HCT116 (cell line): ENCODE results near the gene CHKA. TPM values are rescaled to one million over a fixed set of nuclear protein-coding genes. Genes with fewer than 3 reads are reported as not detected.

Source experiments
- ATAC-seq: fragments of 200-7000 bp; cut with Tn5 transposase; 2 replicates; pipeline ENCODE4 v1.9.1; 2020; ENCODE audit warnings: mild to moderate bottlenecking, moderate library complexity
- BruUV-seq: library from RNA; stranded (reverse); fragments of 400-500 nt; replicated peaks from 2 replicates; lab custom pipeline; 2021; lab: Mats Ljungman, UMichigan
- CTCF ChIA-PET: fragments of 300-600 bp; sonication (Branson Sonifier 250); formaldehyde crosslinking; loops from one replicate; lab custom pipeline; 2021; ENCODE audit warnings: antibody characterized with exemption; lab: Charles Lee
- POLR2A ChIA-PET: fragments of 300-600, 350-600 bp; sonication (Branson Sonifier 250); formaldehyde crosslinking; loops from one replicate; lab custom pipeline; 2021; ENCODE audit warnings: antibody characterized with exemption; lab: Charles Lee
- RAD21 ChIA-PET, 2 experiments: fragments of 300-600 bp; sonication (Branson Sonifier 250); formaldehyde crosslinking; loops; one replicate each; lab custom pipeline; 2023; ENCODE audit warnings: low total read pairs in 2 of 2; ENCODE audit not compliant: uncharacterized antibody in 2 of 2, unreplicated experiment in 2 of 2, low non-redundant PET in 1 of 2; lab: Charles Lee
- DNase-seq: peaks from one replicate; pipeline ENCODE4 v3.0.0-alpha.2; 2010; ENCODE audit warnings: low read depth, low spot score
- H2AFZ ChIP-seq: fragments of 200-600 bp; shearing (Covaris generic), sonication (generic); 2 replicates; pipeline ENCODE4 v1.6.1; 2017; ENCODE audit warnings: low read depth, mixed run types, mixed read lengths, antibody characterized with exemption, low read length; ENCODE audit not compliant: poor library complexity, severe bottlenecking
- H3K27ac ChIP-seq: 2 replicates; pipeline ENCODE4 v1.5.1; 2012; ENCODE audit warnings: low read depth, low read length
- H3K27me3 ChIP-seq: fragments of 200-600 bp; sonication (generic); 2 replicates; pipeline ENCODE4 v1.6.1; 2016; ENCODE audit warnings: mixed run types, low read length, mixed read lengths; ENCODE audit not compliant: insufficient read depth
- H3K36me3 ChIP-seq, 2 experiments: fragments of 200-500 bp in 1 of 2; fragments of 200-600 bp in 1 of 2; sonication (Bioruptor generic) in 1 of 2; sonication (generic) in 1 of 2; 2 replicates each; pipeline versions ENCODE4 v1.5.1 to v1.6.1; 2014 to 2016; ENCODE audit warnings: low read length in 2 of 2, inconsistent platforms in 1 of 2, mixed read lengths in 1 of 2, mixed run types in 1 of 2; ENCODE audit not compliant: insufficient read depth in 2 of 2, control insufficient read depth in 1 of 2
- H3K4me1 ChIP-seq, 2 experiments: fragments of 200-600 bp in 1 of 2; sonication (generic) in 1 of 2; 2 replicates each; pipeline versions ENCODE4 v1.5.1 to v1.6.1; 2012 to 2017; ENCODE audit warnings: low read length in 2 of 2, inconsistent platforms in 1 of 2, mild to moderate bottlenecking in 1 of 2, mixed read lengths in 1 of 2, mixed run types in 1 of 2, moderate library complexity in 1 of 2; ENCODE audit not compliant: insufficient read depth in 2 of 2, control insufficient read depth in 1 of 2
- H3K4me2 ChIP-seq: fragments of 200-600 bp; sonication (generic); 2 replicates; pipeline ENCODE4 v1.6.1; 2017; ENCODE audit warnings: mixed run types, low read length, mixed read lengths
- H3K4me3 ChIP-seq, 2 experiments: fragments of 200-600 bp in 1 of 2; sonication (generic) in 1 of 2; replicated peaks in 1 of 2; 2 replicates each; pipeline ENCODE4 v1.5.1; 2011 to 2016; ENCODE audit warnings: low read length in 2 of 2, control low read depth in 1 of 2, low read depth in 1 of 2, mild to moderate bottlenecking in 1 of 2, mixed read lengths in 1 of 2, mixed run types in 1 of 2
- H3K79me2 ChIP-seq: fragments of 200-600 bp; sonication (generic); 2 replicates; pipeline ENCODE4 v1.6.1; 2017; ENCODE audit warnings: mild to moderate bottlenecking, mixed run types, low read length, moderate library complexity, mixed read lengths; ENCODE audit not compliant: insufficient read depth
- H3K9ac ChIP-seq: fragments of 200-600 bp; sonication (generic); 2 replicates; pipeline ENCODE4 v1.6.1; 2016; ENCODE audit warnings: low read length, mixed read lengths
- H3K9me2 ChIP-seq: fragments of 200-600 bp; sonication (generic), shearing (Covaris generic); 2 replicates; pipeline ENCODE4 v1.6.1; 2017; ENCODE audit warnings: mixed run types, mild to moderate bottlenecking, moderate library complexity; ENCODE audit not compliant: insufficient read depth
- H3K9me3 ChIP-seq, 2 experiments: fragments of 200-500 bp in 1 of 2; fragments of 200-600 bp in 1 of 2; sonication (Bioruptor generic) in 1 of 2; sonication (generic) in 1 of 2; 2 replicates each; pipeline ENCODE4 v1.6.1; 2014 to 2017; ENCODE audit warnings: low read length in 2 of 2, mixed read lengths in 2 of 2, inconsistent platforms in 1 of 2, low read depth in 1 of 2, mild to moderate bottlenecking in 1 of 2, mixed run types in 1 of 2, moderate library complexity in 1 of 2; ENCODE audit not compliant: control insufficient read depth in 1 of 2, insufficient read depth in 1 of 2
- H4K20me1 ChIP-seq: fragments of 200-600 bp; sonication (generic), shearing (Covaris generic); 2 replicates; pipeline ENCODE4 v1.6.1; 2017; ENCODE audit warnings: mixed run types, mild to moderate bottlenecking, moderate library complexity; ENCODE audit not compliant: insufficient read depth
- CBX3 ChIP-seq: IDR thresholded peaks from 2 replicates; pipeline ENCODE4 v1.6.1; 2012; ENCODE audit warnings: low read depth
- EGR1 ChIP-seq: IDR thresholded peaks from 2 replicates; pipeline ENCODE4 v1.6.1; 2012; ENCODE audit warnings: low read depth
- ELF1 ChIP-seq: IDR thresholded peaks from 2 replicates; pipeline ENCODE4 v1.6.1; 2012; ENCODE audit warnings: low read depth, borderline replicate concordance
- EZH2 ChIP-seq: fragments of 200-600 bp; sonication (generic); IDR thresholded peaks from 2 replicates; pipeline ENCODE4 v1.6.1; 2017; ENCODE audit warnings: antibody characterized with exemption, mixed run types
- EZH2phosphoT487 ChIP-seq: fragments of 200-600 bp; IDR thresholded peaks from 2 replicates; pipeline ENCODE4 v1.6.1; 2018; ENCODE audit warnings: antibody characterized with exemption, borderline replicate concordance
- JUND ChIP-seq: IDR thresholded peaks from 2 replicates; pipeline ENCODE4 v1.6.1; 2012
- POLR2AphosphoS5 ChIP-seq: IDR thresholded peaks from 2 replicates; pipeline ENCODE4 v1.6.1; 2011; ENCODE audit warnings: mild to moderate bottlenecking, low read depth, low read length, moderate library complexity
- RAD21 ChIP-seq: IDR thresholded peaks from 2 replicates; pipeline ENCODE4 v1.6.1; 2012; ENCODE audit warnings: low read depth, mild to moderate bottlenecking
- SIN3A ChIP-seq: IDR thresholded peaks from 2 replicates; pipeline ENCODE4 v1.6.1; 2012; ENCODE audit warnings: low read depth
- SP1 ChIP-seq: IDR thresholded peaks from 2 replicates; pipeline ENCODE4 v1.6.1; 2012; ENCODE audit warnings: low read depth
- YY1 ChIP-seq: IDR thresholded peaks from 2 replicates; pipeline ENCODE4 v1.6.1; 2011; ENCODE audit warnings: low read length, low read depth, moderate library complexity, mild to moderate bottlenecking; ENCODE audit not compliant: insufficient replicate concordance; ENCODE audit errors: extremely low read depth
- ZFX ChIP-seq: fragments of 450-650 bp; IDR thresholded peaks from 2 replicates; pipeline ENCODE4 v1.6.1; 2017
- ZNF274 ChIP-seq: fragments of 200-500 bp; sonication (Bioruptor generic); IDR thresholded peaks from 2 replicates; pipeline ENCODE4 v1.6.1; 2014; ENCODE audit warnings: mild to moderate bottlenecking, low read depth, low read length, inconsistent platforms
- intact Hi-C: fragments of 100-400 bp; cut with micrococcal nuclease; formaldehyde crosslinking; loops from 2 replicates; pipeline ENCODE4 v1.10.0; 2022
- total RNA-seq: library from RNA; stranded (reverse); gene quantifications from one replicate; pipeline ENCODE4 v1.2.1, GENCODE V29; 2021; ENCODE audit not compliant: unreplicated experiment
- TF ChIP-seq, protein P1 (sequence below): IDR thresholded peaks from 2 replicates; pipeline ENCODE4 v1.6.1; 2011; ENCODE audit warnings: mild to moderate bottlenecking, low read length, moderate library complexity; ENCODE audit not compliant: insufficient replicate concordance; ENCODE audit errors: extremely low read depth
- TF ChIP-seq, protein P2 (sequence below): IDR thresholded peaks from 2 replicates; pipeline ENCODE4 v1.6.1; 2012
- TF ChIP-seq, protein P3 (sequence below): IDR thresholded peaks from 2 replicates; pipeline ENCODE4 v1.6.1; 2012
- TF ChIP-seq, protein P4 (sequence below): IDR thresholded peaks from 2 replicates; pipeline ENCODE4 v1.6.1; 2012; ENCODE audit warnings: low read depth
- TF ChIP-seq, protein P5 (sequence below), 3 experiments: fragments of 200-600 bp in 1 of 3; sonication (generic) in 1 of 3; IDR thresholded peaks in 2 of 3; conservative IDR thresholded peaks in 1 of 3; 2 replicates each; pipeline ENCODE4 v1.5.1; 2012 to 2017; ENCODE audit warnings: low read depth in 2 of 3, low read length in 2 of 3, antibody characterized with exemption in 1 of 3, borderline replicate concordance in 1 of 3, control low read depth in 1 of 3, mild to moderate bottlenecking in 1 of 3, mixed read lengths in 1 of 3, mixed run types in 1 of 3, moderate library complexity in 1 of 3; ENCODE audit not compliant: insufficient read depth in 1 of 3

CHKA gene
- total RNA-seq, 1 experiment from 2014 or later = 33.1 TPM

DNA sequence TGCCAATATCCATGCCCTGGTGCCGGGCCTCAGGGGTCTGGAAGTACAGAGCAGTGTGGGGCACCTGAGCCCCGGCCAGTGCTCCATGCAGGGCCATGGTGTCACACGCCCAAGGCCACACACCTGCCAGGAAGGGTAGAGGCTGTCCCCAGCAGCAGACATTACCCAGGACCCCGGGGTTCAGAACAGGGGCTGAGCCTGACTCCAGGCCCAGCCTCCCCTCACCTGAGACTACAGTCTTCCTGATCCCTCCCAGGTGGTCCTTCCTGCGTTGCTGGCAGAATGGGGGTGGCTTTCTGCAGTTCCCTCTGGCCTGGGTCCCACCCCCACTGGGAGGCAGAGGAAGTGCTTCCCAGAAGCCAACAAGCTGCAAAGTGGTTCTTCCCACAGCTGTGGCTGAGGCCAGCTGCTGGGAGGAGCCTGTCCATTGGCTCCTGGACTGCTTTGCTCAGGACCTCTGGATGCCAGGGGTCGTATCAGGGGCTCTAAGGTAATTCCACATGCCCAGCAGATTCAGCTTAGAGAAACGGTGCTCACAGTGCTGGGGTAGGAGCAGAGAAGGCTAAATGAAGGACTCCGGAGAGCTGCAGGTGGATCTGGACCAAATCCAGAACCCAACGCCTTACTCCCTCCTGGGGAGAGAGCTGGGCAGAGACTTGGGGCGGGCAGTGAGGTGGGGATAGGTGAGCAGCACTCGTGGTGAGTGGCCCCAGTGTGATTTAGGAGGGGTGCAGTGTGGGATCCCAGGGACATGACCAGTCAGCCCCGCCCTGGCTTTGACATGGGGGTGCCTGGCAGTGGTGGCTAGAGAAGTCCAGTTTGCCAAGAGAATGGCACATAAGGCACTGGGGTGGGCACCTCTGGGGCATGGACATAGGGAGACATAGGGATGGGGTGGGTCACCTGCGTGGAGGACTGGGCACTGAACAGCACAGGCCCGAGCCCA, 69.7 kb downstream of the CHKA start:
- Histone ChIP-seq H3K27me3 (no peaks in the 10 kb centered on the region), H3K4me2 (no peak overlapping the region), H3K79me2 (no peaks in the 10 kb centered on the region), H3K9me3 (no peaks in the 10 kb centered on the region), H3K27ac (no peak overlapping the region), H3K9ac (no peak overlapping the region), H3K36me3 (no peaks in the 10 kb centered on the region; a peak in 1 of 4 replicates), H3K4me1 (no peaks in the 10 kb centered on the region), H3K4me3 (no peak overlapping the region), H4K20me1 (no peaks in the 10 kb centered on the region), H3K9me2 (no peaks in the 10 kb centered on the region), H2AFZ (no peak overlapping the region)
- DNase-seq (no peak), ATAC-seq (no peak)
- CTCF ChIA-PET = no interaction called here
- RAD21 ChIA-PET = no interaction called here
- POLR2A ChIA-PET = no interaction called here
- BruUV-seq = no TSS peak
- intact Hi-C loops = no loop called here
- TF ChIP-seq EZH2 = no peak
- TF ChIP-seq, protein P1, sequence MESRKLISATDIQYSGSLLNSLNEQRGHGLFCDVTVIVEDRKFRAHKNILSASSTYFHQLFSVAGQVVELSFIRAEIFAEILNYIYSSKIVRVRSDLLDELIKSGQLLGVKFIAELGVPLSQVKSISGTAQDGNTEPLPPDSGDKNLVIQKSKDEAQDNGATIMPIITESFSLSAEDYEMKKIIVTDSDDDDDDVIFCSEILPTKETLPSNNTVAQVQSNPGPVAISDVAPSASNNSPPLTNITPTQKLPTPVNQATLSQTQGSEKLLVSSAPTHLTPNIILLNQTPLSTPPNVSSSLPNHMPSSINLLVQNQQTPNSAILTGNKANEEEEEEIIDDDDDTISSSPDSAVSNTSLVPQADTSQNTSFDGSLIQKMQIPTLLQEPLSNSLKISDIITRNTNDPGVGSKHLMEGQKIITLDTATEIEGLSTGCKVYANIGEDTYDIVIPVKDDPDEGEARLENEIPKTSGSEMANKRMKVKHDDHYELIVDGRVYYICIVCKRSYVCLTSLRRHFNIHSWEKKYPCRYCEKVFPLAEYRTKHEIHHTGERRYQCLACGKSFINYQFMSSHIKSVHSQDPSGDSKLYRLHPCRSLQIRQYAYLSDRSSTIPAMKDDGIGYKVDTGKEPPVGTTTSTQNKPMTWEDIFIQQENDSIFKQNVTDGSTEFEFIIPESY = no peak
- TF ChIP-seq ZFX = no peak
- TF ChIP-seq EZH2phosphoT487 = no peak
- TF ChIP-seq ZNF274 = no peak
- TF ChIP-seq, protein P2, sequence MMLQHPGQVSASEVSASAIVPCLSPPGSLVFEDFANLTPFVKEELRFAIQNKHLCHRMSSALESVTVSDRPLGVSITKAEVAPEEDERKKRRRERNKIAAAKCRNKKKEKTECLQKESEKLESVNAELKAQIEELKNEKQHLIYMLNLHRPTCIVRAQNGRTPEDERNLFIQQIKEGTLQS = no peak
- TF ChIP-seq CBX3 = no peak
- no peak for TF ChIP-seq SIN3A
- TF ChIP-seq, protein P3, sequence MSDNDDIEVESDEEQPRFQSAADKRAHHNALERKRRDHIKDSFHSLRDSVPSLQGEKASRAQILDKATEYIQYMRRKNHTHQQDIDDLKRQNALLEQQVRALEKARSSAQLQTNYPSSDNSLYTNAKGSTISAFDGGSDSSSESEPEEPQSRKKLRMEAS = no peak
- TF ChIP-seq YY1 = no peak
- TF ChIP-seq RAD21 = no peak
- no peak for TF ChIP-seq SP1
- TF ChIP-seq, protein P4, sequence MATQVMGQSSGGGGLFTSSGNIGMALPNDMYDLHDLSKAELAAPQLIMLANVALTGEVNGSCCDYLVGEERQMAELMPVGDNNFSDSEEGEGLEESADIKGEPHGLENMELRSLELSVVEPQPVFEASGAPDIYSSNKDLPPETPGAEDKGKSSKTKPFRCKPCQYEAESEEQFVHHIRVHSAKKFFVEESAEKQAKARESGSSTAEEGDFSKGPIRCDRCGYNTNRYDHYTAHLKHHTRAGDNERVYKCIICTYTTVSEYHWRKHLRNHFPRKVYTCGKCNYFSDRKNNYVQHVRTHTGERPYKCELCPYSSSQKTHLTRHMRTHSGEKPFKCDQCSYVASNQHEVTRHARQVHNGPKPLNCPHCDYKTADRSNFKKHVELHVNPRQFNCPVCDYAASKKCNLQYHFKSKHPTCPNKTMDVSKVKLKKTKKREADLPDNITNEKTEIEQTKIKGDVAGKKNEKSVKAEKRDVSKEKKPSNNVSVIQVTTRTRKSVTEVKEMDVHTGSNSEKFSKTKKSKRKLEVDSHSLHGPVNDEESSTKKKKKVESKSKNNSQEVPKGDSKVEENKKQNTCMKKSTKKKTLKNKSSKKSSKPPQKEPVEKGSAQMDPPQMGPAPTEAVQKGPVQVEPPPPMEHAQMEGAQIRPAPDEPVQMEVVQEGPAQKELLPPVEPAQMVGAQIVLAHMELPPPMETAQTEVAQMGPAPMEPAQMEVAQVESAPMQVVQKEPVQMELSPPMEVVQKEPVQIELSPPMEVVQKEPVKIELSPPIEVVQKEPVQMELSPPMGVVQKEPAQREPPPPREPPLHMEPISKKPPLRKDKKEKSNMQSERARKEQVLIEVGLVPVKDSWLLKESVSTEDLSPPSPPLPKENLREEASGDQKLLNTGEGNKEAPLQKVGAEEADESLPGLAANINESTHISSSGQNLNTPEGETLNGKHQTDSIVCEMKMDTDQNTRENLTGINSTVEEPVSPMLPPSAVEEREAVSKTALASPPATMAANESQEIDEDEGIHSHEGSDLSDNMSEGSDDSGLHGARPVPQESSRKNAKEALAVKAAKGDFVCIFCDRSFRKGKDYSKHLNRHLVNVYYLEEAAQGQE = no peak
- no peak for TF ChIP-seq JUND
- TF ChIP-seq POLR2AphosphoS5 = no peak
- TF ChIP-seq, protein P5, sequence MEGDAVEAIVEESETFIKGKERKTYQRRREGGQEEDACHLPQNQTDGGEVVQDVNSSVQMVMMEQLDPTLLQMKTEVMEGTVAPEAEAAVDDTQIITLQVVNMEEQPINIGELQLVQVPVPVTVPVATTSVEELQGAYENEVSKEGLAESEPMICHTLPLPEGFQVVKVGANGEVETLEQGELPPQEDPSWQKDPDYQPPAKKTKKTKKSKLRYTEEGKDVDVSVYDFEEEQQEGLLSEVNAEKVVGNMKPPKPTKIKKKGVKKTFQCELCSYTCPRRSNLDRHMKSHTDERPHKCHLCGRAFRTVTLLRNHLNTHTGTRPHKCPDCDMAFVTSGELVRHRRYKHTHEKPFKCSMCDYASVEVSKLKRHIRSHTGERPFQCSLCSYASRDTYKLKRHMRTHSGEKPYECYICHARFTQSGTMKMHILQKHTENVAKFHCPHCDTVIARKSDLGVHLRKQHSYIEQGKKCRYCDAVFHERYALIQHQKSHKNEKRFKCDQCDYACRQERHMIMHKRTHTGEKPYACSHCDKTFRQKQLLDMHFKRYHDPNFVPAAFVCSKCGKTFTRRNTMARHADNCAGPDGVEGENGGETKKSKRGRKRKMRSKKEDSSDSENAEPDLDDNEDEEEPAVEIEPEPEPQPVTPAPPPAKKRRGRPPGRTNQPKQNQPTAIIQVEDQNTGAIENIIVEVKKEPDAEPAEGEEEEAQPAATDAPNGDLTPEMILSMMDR (IDR thresholded peaks at IDR 0.05 in 2 of 3, conservative IDR thresholded peaks at IDR 0.05 in 1 of 3; ENCODE audit: borderline replicate concordance in 1 of 3, insufficient read depth in 1 of 3, low read depth in 2 of 3, low read length in 2 of 3) = no peak
- TF ChIP-seq ELF1 = no peak
- TF ChIP-seq EGR1 = no peak
